CD4-positive, alpha-beta T cell treated with Interleukin-6 at 100 ng/mL for 8 hours (primary cell): ENCODE results near the gene ERAL1.
"Not testable (repeated sequence)": the region's sequence is repeated elsewhere in the genome, so short reads cannot be mapped to it uniquely, and the experiment has no call there.

ENCODE experiments used
- DNase-seq: peaks from one replicate; pipeline ENCODE4 v3.0.0-alpha.2; 2020; ENCODE audit warnings: mixed read lengths, low spot score

Gene ERAL1

GRCh38 chr17:28879886-28880571, 25.2 kb downstream of the ERAL1 start:
- no peak for DNase-seq

GRCh38 chr17:28880572-28880945, 25.7 kb downstream of the ERAL1 start:
- DNase-seq = no peak

GRCh38 chr17:28881533-28882056, 26.8 kb downstream of the ERAL1 start:
- DNase-seq = no peak

- no peak for DNase-seq
These were observed 27.5 kb downstream of the ERAL1 start for GRCh38 chr17:28882154-28882895.

GRCh38 chr17:28883967-28884702, 29.3 kb downstream of the ERAL1 start:
- no peak for DNase-seq

GRCh38 chr17:28885363-28885762, 30.5 kb downstream of the ERAL1 start:
- DNase-seq = no peak

GRCh38 chr17:28885951-28886350, 31.1 kb downstream of the ERAL1 start:
- DNase-seq = no peak

- DNase-seq = no peak
These were observed 33.2 kb downstream of the ERAL1 start for GRCh38 chr17:28887871-28888471.

GRCh38 chr17:28888832-28889231, 34.0 kb downstream of the ERAL1 start:
- DNase-seq = no peak

GRCh38 chr17:28889996-28890395, 35.2 kb downstream of the ERAL1 start:
- DNase-seq = no peak

GRCh38 chr17:28891201-28891600, 36.4 kb downstream of the ERAL1 start:
- DNase-seq = no peak

GRCh38 chr17:28892024-28892423, 37.2 kb downstream of the ERAL1 start:
- no peak for DNase-seq

- DNase-seq = not testable (repeated sequence)
These were observed 38.7 kb downstream of the ERAL1 start for GRCh38 chr17:28893248-28894183.

- no peak for DNase-seq
These were observed 41.1 kb downstream of the ERAL1 start for GRCh38 chr17:28895794-28896447.

GRCh38 chr17:28896491-28896883, 41.7 kb downstream of the ERAL1 start:
- no peak for DNase-seq

GRCh38 chr17:28896884-28897768, 42.3 kb downstream of the ERAL1 start, which contains the start of gene FLOT2:
TSS of gene FLOT2 (minus strand) at chr17:28897733. CDS start at chr17:28897574, 159 bp downstream.
- peak; percentile 71 for DNase-seq

GRCh38 chr17:28897769-28898526, 43.1 kb downstream of the ERAL1 start:
- DNase-seq = peak; percentile 26

GRCh38 chr17:28898527-28898955, 43.7 kb downstream of the ERAL1 start:
- DNase-seq = no peak
